ENCODE results near the gene ARHGAP6.

GRCh38 chrX:11474021-11474420 lies 191.7 kb downstream of the ARHGAP6 start:
- TF ChIP-seq POLR2AphosphoS5 (IDR thresholded peaks at IDR 0.05; ENCODE audit: borderline replicate concordance, low read depth, low read length) (no peak), EZH2 (IDR thresholded peaks at IDR 0.05) (no peak), FOXP2 (optimal IDR thresholded peaks at IDR 0.05; ENCODE audit: control extremely low read depth, extremely low read length, insufficient read depth) (no peak)

Data from SK-N-MC (cell line).